ENCODE data around the gene ARRDC5. TPM values are rescaled to one million over a fixed set of nuclear protein-coding genes. Genes with fewer than 3 reads are reported as not detected.
A peak's percentile ranks its signal among the peaks of the same experiment; 100 is the strongest.

ARRDC5 gene
- total and polyA plus RNA-seq, 2 of the 13 experiments (the other 11 are each of a cell fraction or from before 2014, with no cell fraction given) = not detected

GRCh38 chr19:4844348-4845179 is 58.1 kb downstream of the ARRDC5 start (continued):
- TF ChIP-seq ZNF724P (CRISPR knock-in tag; IDR thresholded peaks at IDR 0.05; ENCODE audit: borderline replicate concordance) (no peak), ZMYM2 (CRISPR knock-in tag; IDR thresholded peaks at IDR 0.05) (no peak; the same call in 1 of the 2 replicates), ZMYM4 (CRISPR knock-in tag; IDR thresholded peaks at IDR 0.05) (peak; percentile 29; the same call in 1 of the 2 replicates)

- DNase-seq (ENCODE audit: low spot score) = no peak
- POLR2A ChIA-PET = interaction anchor here (1.3 kb wide), 1 partner anchor 24 kb away, joined by 3 read pairs; the partner anchor contains the start of gene PLIN3
- CTCF ChIA-PET (ENCODE audit: low intra/inter-chr PET ratio, low total read pairs) = no interaction called here
- whole genome bisulfite sequencing (ENCODE audit: low lambda C conversion rate) = 96% methylated on average over 6 of the region's 6 CpGs
- Histone ChIP-seq H3K9me3 (ENCODE audit: low read length) (no peaks in the 10 kb centered on the region), H3K79me2 (ENCODE audit: insufficient read depth, low read length) (no peaks in the 10 kb centered on the region), H3K4me1 (ENCODE audit: insufficient read depth, low read length) (peaks cover 47% of the 10 kb centered on the region), H3K9ac (ENCODE audit: insufficient read depth, low read depth, low read length) (no peak overlapping the region), H4K20me1 (ENCODE audit: insufficient read depth, low read length) (no peaks in the 10 kb centered on the region), H2AFZ (ENCODE audit: low read length) (no peak overlapping the region), H3K27ac (ENCODE audit: extremely low read length, insufficient read depth, low read length) (no peak overlapping the region), H3K4me3 (replicated peaks in 1 of 3; ENCODE audit: insufficient read depth in 1 of 3, low read depth in 2 of 3, low read length in 3 of 3) (no peak overlapping the region), H3K36me3 (replicated peaks in 1 of 2; ENCODE audit: control insufficient read depth in 1 of 2, insufficient read depth in 2 of 2, low read length in 2 of 2) (peaks cover 16 to 40% of the 10 kb centered on the region in 2 experiments; a peak in 4 of 5 replicates), H3K4me2 (ENCODE audit: low read depth, low read length) (no peak overlapping the region), H3K27me3 (ENCODE audit: control insufficient read depth in 1 of 2, insufficient read depth in 2 of 2, low read length in 2 of 2) (no peaks in the 10 kb centered on the region)
- no peak for FAIRE-seq
- BruUV-seq (replicated peaks) = no TSS peak
- in situ Hi-C loops (cut with HindIII; ENCODE audit: extremely low pct_ligation_motif_present, low pct_unique_long_range_greater_than_20kb) = no loop called here
- TF ChIP-seq ZNF678 (CRISPR knock-in tag; IDR thresholded peaks at IDR 0.05) = no peak
- TF ChIP-seq ZNF121 (CRISPR knock-in tag; IDR thresholded peaks at IDR 0.05) = peak; percentile 51; the same call in 1 of the 2 replicates
- no peak for ATAC-seq
- intact Hi-C loops (cut with micrococcal nuclease; ENCODE audit: unreplicated experiment) = no loop called here
Observed at GRCh38 chr19:4843647-4843965, 59.1 kb downstream of the ARRDC5 start.

Small RNA genes lying within 50 kb of the gene (microRNA-seq; reads per million reads assigned to microRNA genes)
- gene MIR4747 = 0.68 reads per million

Small RNA genes lying within 50 kb of the gene (small RNA-seq; reads per million reads assigned to genes)
- gene MIR4747 (ENCODE audit: insufficient read depth in 2 of 3, insufficient read length in 3 of 3, low read depth in 2 of 3, low replicate concordance in 1 of 3) = 0 reads per million in 3 experiments

Other genes with a start within 250 kb of the ARRDC5 start
- 51.2 and 116 TPM in 2 replicates for gene MYDGF, start 232.6 kb downstream of the ARRDC5 start, total RNA-seq (2016; rRNA removed; fragmentation: Illumina TruSeq; extraction: Trizol)
- gene MYDGF, start 232.6 kb downstream of the ARRDC5 start, polyA plus RNA-seq (2011; rRNA removed) = 195 and 198 TPM in 2 replicates
- gene DPP9, start 179.1 kb downstream of the ARRDC5 start, total RNA-seq (2016; rRNA removed; fragmentation: Illumina TruSeq; extraction: Trizol) = 25.8 and 26.6 TPM in 2 replicates
- gene DPP9, start 179.1 kb downstream of the ARRDC5 start, polyA plus RNA-seq (2011; rRNA removed) = 8.4 and 9.4 TPM in 2 replicates
- 10.8 and 11.6 TPM in 2 replicates for gene FEM1A, start 111.2 kb downstream of the ARRDC5 start, total RNA-seq (2016; rRNA removed; fragmentation: Illumina TruSeq; extraction: Trizol)
- 3.2 and 4.2 TPM in 2 replicates for gene FEM1A, start 111.2 kb downstream of the ARRDC5 start, polyA plus RNA-seq (2011; rRNA removed)
- gene TICAM1, start 71.2 kb downstream of the ARRDC5 start, total RNA-seq (2016; rRNA removed; fragmentation: Illumina TruSeq; extraction: Trizol) = 0.95 and 1.3 TPM in 2 replicates
- 0.33 and 0.61 TPM in 2 replicates for gene TICAM1, start 71.2 kb downstream of the ARRDC5 start, polyA plus RNA-seq (2011; rRNA removed)
- 49.3 and 59.8 TPM in 2 replicates for gene PLIN3, start 35.2 kb downstream of the ARRDC5 start, total RNA-seq (2016; rRNA removed; fragmentation: Illumina TruSeq; extraction: Trizol)
- gene PLIN3, start 35.2 kb downstream of the ARRDC5 start, polyA plus RNA-seq (2011; rRNA removed) = 57.9 and 69.4 TPM in 2 replicates
- 77.7 and 78.4 TPM in 2 replicates for gene UHRF1, start 6.6 kb upstream of the ARRDC5 start, total RNA-seq (2016; rRNA removed; fragmentation: Illumina TruSeq; extraction: Trizol)
- 6.6 and 6.8 TPM in 2 replicates for gene UHRF1, start 6.6 kb upstream of the ARRDC5 start, polyA plus RNA-seq (2011; rRNA removed)
- 4.4 and 4.9 TPM in 2 replicates for gene KDM4B, start 66.2 kb upstream of the ARRDC5 start, total RNA-seq (2016; rRNA removed; fragmentation: Illumina TruSeq; extraction: Trizol)
- gene KDM4B, start 66.2 kb upstream of the ARRDC5 start, polyA plus RNA-seq (2011; rRNA removed) = 14.6 and 18.6 TPM in 2 replicates